Breast epithelium (tissue), 4 donors: Measurements from ENCODE around the gene CAMK4. TPM values are rescaled to one million over a fixed set of nuclear protein-coding genes. Genes with fewer than 3 reads are reported as not detected.
"Not testable (repeated sequence)": the region's sequence is repeated elsewhere in the genome, so short reads cannot be mapped to it uniquely, and the experiment has no call there.

Experiments
- DNase-seq, 2 donors: peaks; one replicate each; pipeline ENCODE4 v3.0.0-alpha.2; 2019; ENCODE audit warnings: low spot score in 2 of 2
- H3K27ac ChIP-seq, 2 donors: fragments of 200-600 bp; sonication (generic) in 1 of 2; one replicate each; pipeline ENCODE4 v1.5.1; 2016 to 2019; ENCODE audit warnings: mild to moderate bottlenecking in 1 of 2
- H3K27me3 ChIP-seq, 2 donors: fragments of 200-600 bp; sonication (generic) in 1 of 2; one replicate each; pipeline versions ENCODE4 v1.5.1 to v1.6.0; 2017 to 2019; ENCODE audit warnings: control low read depth in 1 of 2, mild to moderate bottlenecking in 1 of 2
- H3K36me3 ChIP-seq: fragments of 200-600 bp; one replicate; pipeline ENCODE4 v1.5.1; 2019
- H3K4me1 ChIP-seq, 2 donors: fragments of 200-600 bp; sonication (generic); one replicate each; pipeline ENCODE4 v1.5.1; 2016 to 2019; ENCODE audit warnings: control low read depth in 1 of 2
- H3K4me3 ChIP-seq, 3 donors: fragments of 200-600 bp; sonication (generic); 1 replicate in 2 of 3; 2 replicates in 1 of 3; pipeline ENCODE4 v1.5.1; 2016 to 2019; ENCODE audit warnings: mild to moderate bottlenecking in 3 of 3, moderate library complexity in 2 of 3
- H3K9me3 ChIP-seq, 2 donors: fragments of 200-600 bp; sonication (generic) in 1 of 2; one replicate each; pipeline ENCODE4 v1.5.1; 2016 to 2019; ENCODE audit warnings: control low read depth in 1 of 2
- POLR2A ChIP-seq: fragments of 450-650 bp; IDR thresholded peaks from one replicate; pipeline ENCODE4 v1.6.1; 2016; ENCODE audit warnings: antibody characterized with exemption, mild to moderate bottlenecking, moderate library complexity
- POLR2AphosphoS5 ChIP-seq, 3 donors: sonication (generic); formaldehyde crosslinking; IDR thresholded peaks; one replicate each; pipeline ENCODE4 v1.6.1; 2017; ENCODE audit warnings: antibody characterized with exemption in 3 of 3
- intact Hi-C: fragments of 100-400 bp; cut with DNase I; formaldehyde crosslinking; loops from one replicate; pipeline ENCODE4 v1.15.1; 2023; ENCODE audit warnings: low total_unique reads
- total RNA-seq, 3 donors: library from RNA; depleted of rRNA; stranded (reverse); fragments of >200 nt; gene quantifications; one replicate each; pipeline ENCODE4 v1.1.0, GENCODE V29; 2016
- TF ChIP-seq, protein P1 (sequence below), 3 donors: fragments of 450-650 bp; IDR thresholded peaks; one replicate each; pipeline ENCODE4 v1.5.1; 2016 to 2017; ENCODE audit warnings: antibody characterized with exemption in 3 of 3, mild to moderate bottlenecking in 3 of 3, moderate library complexity in 3 of 3

Gene CAMK4
- total RNA-seq, 3 donors from 2014 or later, result 0.98 to 1.5 (median 1.4) TPM

DNA sequence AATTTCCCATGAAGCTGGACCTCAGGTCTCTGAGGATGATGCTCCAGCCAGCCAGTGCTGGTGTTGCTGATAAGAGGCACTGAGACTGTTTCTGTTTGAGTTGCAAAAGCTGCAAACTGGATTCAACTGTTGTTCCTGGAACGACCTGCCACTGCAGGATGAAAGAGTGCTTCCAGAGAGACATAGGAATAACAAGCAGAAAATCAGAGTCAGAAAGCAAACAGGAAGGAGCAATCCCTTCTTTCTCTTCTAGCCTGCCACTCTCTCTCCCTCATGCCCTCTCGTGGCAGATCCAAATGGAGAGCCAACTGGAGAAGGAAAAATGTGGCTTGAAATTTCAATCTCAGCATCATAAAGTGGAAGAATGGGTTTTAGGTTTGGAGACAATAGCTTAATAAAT is 177.7 kb downstream of the CAMK4 start:
- H3K9me3 ChIP-seq, result no peaks in the 10 kb centered on the region

DNA sequence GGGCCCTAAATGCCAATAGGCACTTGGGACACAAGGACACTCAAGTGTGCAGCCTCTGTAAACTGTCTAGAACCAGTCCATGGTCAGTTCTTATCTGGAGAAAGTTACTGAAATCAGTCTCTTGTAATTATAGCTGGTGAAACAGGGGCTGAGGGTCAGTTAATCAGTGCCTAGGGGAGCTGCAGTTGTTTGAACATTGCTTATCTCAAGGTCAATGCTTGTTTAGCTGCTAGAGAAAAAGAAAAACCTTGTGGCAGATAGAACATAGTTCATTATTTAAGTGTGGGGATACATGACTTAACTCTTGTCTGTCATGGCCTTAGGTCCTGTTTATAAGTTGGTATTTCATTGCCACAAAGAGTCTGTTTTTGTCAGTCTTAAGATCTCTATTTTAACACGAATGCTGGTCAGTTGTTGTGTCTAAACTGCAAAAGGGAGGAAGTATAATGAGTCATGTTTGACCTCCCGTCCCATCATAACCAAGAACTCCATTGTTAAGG is 180.1 kb downstream of the CAMK4 start:
- no peak overlapping the region for H3K27ac ChIP-seq
- no peaks in the 10 kb centered on the region for H3K4me1 ChIP-seq
- intact Hi-C loops, result no loop called here
- TF ChIP-seq POLR2AphosphoS5 (IDR thresholded peaks at IDR 0.05) (no peak), POLR2A (no peak)
- TF ChIP-seq, protein P1, sequence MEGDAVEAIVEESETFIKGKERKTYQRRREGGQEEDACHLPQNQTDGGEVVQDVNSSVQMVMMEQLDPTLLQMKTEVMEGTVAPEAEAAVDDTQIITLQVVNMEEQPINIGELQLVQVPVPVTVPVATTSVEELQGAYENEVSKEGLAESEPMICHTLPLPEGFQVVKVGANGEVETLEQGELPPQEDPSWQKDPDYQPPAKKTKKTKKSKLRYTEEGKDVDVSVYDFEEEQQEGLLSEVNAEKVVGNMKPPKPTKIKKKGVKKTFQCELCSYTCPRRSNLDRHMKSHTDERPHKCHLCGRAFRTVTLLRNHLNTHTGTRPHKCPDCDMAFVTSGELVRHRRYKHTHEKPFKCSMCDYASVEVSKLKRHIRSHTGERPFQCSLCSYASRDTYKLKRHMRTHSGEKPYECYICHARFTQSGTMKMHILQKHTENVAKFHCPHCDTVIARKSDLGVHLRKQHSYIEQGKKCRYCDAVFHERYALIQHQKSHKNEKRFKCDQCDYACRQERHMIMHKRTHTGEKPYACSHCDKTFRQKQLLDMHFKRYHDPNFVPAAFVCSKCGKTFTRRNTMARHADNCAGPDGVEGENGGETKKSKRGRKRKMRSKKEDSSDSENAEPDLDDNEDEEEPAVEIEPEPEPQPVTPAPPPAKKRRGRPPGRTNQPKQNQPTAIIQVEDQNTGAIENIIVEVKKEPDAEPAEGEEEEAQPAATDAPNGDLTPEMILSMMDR (IDR thresholded peaks at IDR 0.05), result no peak
- H3K9me3 ChIP-seq, result peaks cover 0 to 8% of the 10 kb centered on the region in 2 donors
- H3K27me3 ChIP-seq, result no peaks in the 10 kb centered on the region
- H3K36me3 ChIP-seq, result no peaks in the 10 kb centered on the region
- no peak overlapping the region for H3K4me3 ChIP-seq
- no peak for DNase-seq

More for the DNA sequence above, 177.7 kb downstream of the CAMK4 start:
- H3K36me3 ChIP-seq, result no peaks in the 10 kb centered on the region
- no peak overlapping the region for H3K4me3 ChIP-seq
- DNase-seq, result no peak
- no peaks in the 10 kb centered on the region for H3K4me1 ChIP-seq
- TF ChIP-seq, protein P1 (IDR thresholded peaks at IDR 0.05), result no peak
- TF ChIP-seq POLR2A (no peak), POLR2AphosphoS5 (IDR thresholded peaks at IDR 0.05) (no peak)
- H3K27me3 ChIP-seq, result no peaks in the 10 kb centered on the region
- intact Hi-C loops, result no loop called here
- H3K27ac ChIP-seq, result no peak overlapping the region

DNA sequence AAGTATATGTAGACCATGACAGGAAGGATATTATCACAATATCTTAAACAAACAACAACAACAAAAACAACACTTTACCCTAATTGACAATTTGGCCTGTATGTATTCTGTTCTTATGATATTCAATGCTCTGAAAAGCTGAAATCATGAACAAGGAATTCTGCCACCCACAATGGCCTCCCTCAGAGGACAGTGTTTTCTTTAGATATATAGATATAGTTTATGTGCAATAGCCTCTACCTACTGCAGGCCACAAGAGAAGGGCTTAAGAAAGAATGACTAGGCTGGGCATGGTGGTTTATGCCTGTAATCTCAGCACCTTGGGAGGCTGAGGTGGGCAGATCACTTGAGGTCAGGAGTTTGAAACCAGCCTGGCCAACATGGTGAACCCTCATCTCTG is 183.4 kb downstream of the CAMK4 start:
- TF ChIP-seq, protein P1 (IDR thresholded peaks at IDR 0.05), result no peak
- no peak for TF ChIP-seq POLR2AphosphoS5 (IDR thresholded peaks at IDR 0.05)
- no peak for TF ChIP-seq POLR2A

DNA sequence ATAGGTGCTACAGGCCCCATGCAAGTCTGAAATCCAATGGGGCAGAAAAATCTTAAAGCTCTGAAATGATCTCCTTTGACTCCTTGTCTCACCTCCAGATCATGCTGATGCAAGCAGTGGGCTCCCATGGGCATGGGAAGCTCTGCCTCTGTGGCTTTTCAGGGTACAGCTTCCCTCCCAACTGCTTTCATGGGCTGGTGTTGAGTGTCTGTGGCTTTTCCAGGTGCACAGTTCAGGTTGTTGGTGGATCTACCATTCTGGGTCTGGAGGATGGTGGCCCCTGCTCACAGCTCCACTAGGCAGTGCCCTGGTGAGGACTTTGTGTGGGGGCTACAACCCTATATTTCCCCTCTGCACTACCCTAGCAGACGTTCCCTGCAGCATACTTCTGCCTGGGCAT is 184.6 kb downstream of the CAMK4 start:
- Histone ChIP-seq H3K36me3 (no peaks in the 10 kb centered on the region), H3K27ac (no peak overlapping the region), H3K27me3 (no peaks in the 10 kb centered on the region), H3K4me3 (no peak overlapping the region), H3K4me1 (no peaks in the 10 kb centered on the region), H3K9me3 (peaks cover 0 to 10% of the 10 kb centered on the region in 2 donors)
- DNase-seq, result no peak
- TF ChIP-seq, protein P1 (IDR thresholded peaks at IDR 0.05), result no peak
- TF ChIP-seq POLR2A (no peak), POLR2AphosphoS5 (IDR thresholded peaks at IDR 0.05) (no peak)
- intact Hi-C loops, result no loop called here

More for the DNA sequence above, 183.4 kb downstream of the CAMK4 start:
- H3K9me3 ChIP-seq, result peaks cover 0 to 10% of the 10 kb centered on the region in 2 donors
- no peaks in the 10 kb centered on the region for H3K4me1 ChIP-seq
- no peak overlapping the region for H3K27ac ChIP-seq
- no peak for DNase-seq
- H3K36me3 ChIP-seq, result no peaks in the 10 kb centered on the region
- intact Hi-C loops, result no loop called here
- H3K4me3 ChIP-seq, result no peak overlapping the region
- H3K27me3 ChIP-seq, result no peaks in the 10 kb centered on the region

DNA sequence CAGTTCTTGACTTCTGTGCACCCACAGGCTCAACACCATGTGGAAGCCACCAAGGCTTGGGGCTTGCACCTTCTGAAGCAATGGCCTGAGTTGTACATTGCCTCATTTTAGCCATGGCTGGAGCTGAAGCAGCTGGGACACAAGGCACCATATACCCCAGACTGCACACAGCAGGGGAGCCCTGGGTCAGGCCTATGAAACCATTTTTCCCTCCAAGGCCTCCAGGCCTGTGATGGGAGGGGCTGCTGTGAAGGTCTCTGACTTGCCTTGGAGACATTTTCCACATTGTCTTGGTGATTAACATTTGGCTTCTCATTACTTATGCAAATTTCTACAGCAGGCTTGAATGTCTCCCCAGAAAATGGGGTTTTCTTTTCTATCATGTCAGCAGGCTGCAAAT is 185.1 kb downstream of the CAMK4 start:
- H3K4me1 ChIP-seq, H3K27me3 ChIP-seq, H3K27ac ChIP-seq, intact Hi-C loops, DNase-seq, H3K4me3 ChIP-seq, H3K36me3 ChIP-seq: not testable (repeated sequence)
- peaks cover 0 to 10% of the 10 kb centered on the region in 2 donors for H3K9me3 ChIP-seq

DNA sequence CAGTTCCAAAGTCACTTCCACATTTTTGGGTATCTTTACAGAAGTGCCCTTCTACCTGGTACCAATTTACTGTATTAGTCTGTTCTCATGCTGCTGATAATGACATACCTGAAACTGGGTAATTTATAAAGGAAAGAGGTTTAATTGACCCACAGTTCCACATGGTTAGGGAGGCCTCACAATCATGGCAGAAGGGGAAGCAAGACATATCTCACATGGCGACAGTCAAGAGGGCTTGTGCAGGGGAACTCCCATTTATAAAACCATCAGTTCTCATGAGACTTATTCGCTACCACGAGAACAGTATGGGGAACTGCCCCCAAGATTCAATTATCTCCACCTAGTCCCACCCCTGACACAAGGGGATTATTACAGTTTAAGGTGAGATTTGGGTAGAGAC is 185.9 kb downstream of the CAMK4 start:
- H3K4me3 ChIP-seq, H3K4me1 ChIP-seq, DNase-seq, H3K36me3 ChIP-seq, intact Hi-C loops, H3K27ac ChIP-seq, H3K27me3 ChIP-seq: not testable (repeated sequence)
- H3K9me3 ChIP-seq, result peaks cover 0 to 10% of the 10 kb centered on the region in 2 donors
